HG02642 (cell line): ENCODE data around the gene QSOX2.

ENCODE experiments used
- ATAC-seq: cut with Tn5 transposase; IDR thresholded peaks from one replicate; pipeline ENCODE4 v1.9.1; 2021; ENCODE audit warnings: mild to moderate bottlenecking; ENCODE audit not compliant: unreplicated experiment, poor library complexity

The QSOX2 gene

DNA sequence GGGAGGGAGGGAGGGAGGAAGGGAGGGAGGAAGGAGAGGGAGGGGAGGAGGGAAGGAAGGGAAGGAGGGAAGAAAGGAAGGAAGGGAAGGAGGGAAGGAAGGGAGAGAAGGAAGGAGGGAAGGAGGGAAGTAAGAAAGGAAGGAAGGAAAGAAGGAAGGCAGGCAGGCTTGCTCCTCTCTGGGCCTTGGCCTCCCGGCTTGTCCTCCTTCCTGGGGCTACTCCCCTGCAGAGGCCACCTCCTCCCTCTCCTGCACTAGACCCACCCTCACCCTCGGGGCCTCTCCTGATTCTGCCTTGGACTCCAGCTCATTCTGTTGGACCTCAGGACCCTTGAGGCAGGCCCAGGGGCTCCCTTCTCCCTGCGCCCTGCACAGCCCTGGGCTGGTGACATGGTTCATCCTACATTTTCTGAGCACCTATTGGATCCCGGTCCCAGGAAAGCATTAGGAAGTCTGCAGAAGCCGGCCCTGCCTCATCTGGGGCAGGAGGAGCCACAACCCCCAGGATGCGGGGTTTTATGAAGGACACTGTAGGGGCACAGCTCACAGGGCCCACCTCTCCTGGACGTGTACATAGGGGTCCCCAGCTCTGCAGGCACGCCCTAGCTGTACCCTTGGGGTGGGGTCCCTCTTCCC is 63.7 kb downstream of the QSOX2 start:
- ATAC-seq, result no peak

DNA sequence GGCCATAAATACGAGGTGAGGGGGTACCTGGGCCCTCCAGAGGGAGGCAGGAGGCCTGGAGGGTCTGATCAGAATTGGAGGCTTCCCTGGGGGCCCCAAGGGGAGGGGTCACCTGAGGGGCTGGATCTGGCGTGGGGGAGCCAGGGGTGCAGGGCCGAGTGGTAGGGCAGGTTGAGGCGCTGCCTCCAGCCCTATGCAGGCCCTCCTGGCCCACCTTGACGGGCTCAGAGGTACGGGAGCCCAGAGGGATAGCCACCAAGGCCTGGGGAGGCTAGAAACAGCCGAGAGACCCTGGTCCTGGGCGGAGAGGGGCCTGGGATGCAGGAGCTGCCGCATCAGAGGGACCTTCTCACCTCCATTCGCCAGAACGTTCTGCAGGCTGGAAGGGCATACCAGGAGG is 65.0 kb downstream of the QSOX2 start:
- ATAC-seq, result no peak

DNA sequence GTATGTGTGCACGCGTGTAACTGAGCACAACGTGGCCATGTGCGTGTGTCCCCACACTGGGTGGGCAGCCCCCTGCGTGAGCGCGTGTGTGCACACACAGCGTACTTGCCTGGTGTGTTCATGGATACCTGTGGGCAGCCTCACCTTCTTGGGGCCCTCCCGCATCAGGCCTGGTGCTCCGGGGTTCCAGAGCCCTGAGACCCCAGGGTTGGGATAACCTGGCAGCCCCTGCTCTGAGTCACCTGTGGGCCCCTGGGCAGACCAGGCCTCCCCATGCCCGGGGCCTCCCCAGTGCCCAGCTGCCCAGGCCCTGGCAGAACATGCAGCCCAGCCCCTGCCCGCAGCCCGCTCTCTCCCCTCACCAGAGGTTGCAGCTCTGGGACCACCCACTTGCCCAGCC is 65.9 kb downstream of the QSOX2 start:
- ATAC-seq, result no peak

DNA sequence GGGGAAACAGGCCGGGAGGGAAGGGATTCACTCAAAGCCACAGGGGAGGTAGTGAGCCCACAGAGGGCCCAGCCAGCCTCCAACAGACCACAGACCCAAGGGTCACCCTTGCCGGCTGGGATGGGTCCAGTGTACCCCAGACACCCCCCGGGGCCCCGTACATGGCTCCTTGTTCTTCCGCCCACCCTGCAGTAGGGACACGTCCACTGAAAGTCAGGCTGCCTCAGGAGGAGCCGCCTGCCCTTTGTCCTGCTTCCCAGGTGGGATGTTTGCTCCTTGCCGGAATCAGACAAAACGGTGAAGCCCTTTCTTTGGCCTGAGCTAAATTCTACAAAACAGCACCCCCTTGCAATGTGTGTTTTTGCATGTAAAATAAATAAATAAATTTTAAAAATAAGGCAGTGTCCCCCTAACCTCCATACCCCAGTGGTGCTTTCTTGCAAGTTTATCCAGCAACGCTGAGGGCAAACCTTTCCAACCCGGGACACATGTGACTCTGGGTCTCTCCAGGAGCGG is 66.5 kb downstream of the QSOX2 start:
- ATAC-seq, result no peak

DNA sequence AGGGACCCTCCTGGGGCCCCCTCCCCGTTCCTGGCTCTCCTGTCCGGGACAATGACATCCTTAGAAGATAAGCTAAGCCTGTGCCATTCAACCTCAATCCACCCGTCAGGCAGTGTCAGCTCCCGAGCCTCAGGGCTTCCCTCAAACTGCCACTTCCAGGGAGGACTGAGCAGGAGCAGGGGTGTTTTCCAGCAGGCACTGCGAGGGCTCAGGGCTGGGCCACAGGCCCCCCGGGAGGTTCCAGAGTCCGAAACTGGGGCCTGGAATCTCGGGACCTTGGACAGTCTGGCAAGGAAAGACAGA is 66.9 kb downstream of the QSOX2 start:
- no peak for ATAC-seq

DNA sequence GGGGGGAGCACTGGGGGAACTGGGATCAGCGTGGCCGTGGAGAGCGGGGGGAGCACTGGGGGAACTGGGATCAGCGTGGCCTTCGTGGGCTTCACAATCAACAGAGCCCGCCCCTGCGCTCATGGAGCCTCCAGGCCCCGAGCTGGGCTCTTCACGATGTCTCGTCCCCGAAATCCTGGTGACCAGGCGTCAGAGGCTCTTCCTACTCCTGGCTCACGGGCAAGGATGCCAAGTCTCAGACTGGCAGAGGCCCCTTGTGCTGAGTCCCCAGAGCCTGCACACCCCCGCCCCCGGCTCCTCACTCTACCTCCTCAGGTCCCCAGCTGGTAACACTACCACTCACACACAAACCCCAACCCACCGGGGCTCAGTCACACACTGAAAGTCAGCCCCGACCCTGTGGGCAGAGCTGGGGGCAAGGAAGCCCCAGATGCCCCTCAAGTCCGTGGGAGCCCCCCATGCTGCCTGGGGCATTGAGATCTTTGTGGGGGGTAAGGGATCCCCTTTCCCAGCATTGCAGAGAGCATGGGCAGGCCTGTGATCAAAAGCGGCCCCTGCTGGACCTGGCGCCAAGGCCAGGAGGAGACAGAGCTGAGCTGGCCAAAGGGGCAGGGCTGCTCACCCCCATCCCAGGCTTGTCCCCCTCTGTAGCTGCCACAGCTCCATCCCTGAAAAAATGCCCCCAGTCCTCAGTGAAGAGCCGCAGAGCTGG is 67.4 kb downstream of the QSOX2 start:
- ATAC-seq, result no peak

DNA sequence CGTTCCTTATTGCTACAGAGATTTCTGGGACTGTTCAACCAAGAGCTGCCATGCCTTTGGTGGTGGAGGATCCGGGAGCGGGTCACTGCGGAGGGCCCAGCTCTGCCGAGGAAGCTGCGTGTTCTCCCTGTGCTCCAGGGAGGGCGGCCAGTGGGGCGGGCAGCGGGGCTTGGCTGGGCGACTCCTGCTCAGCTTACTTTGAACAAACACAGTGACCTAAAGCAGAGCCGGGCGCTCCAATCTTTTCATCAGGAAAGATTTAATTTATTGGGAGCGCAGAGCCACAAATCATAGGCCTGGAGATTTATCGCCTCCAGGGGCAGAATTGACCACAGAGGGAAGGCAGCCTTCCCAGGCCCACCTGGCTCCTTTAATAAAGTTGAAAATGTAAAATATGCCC is 68.4 kb downstream of the QSOX2 start:
- ATAC-seq, result no peak

DNA sequence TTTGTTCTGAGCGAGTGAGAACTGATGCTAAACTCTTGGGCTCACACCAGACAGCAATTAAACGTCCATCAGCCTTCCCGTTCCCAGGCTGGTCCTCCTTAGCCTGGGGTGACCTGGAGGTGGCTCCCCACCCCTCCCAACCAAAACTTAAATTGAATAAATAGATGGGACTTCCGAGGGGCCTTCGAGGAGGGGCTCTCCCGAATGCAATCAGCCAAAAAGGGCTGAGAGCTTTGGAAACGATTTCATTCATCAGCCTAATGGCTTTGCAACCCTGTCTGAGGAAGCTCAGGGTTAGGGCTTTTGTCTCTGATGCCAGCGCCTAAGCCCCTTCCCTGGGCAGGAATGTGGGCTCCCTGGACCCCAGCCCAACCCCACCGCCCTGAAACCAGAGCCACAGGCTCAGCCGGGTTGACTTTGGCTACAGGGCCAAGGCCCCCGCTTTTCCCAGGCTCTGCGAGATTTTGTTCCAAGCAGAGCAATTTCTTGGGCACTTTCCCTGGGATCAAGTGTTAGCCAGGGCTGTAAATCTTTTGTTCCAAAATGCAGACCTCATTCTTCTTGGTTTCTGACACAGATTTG is 69.9 kb downstream of the QSOX2 start:
- no peak for ATAC-seq

DNA sequence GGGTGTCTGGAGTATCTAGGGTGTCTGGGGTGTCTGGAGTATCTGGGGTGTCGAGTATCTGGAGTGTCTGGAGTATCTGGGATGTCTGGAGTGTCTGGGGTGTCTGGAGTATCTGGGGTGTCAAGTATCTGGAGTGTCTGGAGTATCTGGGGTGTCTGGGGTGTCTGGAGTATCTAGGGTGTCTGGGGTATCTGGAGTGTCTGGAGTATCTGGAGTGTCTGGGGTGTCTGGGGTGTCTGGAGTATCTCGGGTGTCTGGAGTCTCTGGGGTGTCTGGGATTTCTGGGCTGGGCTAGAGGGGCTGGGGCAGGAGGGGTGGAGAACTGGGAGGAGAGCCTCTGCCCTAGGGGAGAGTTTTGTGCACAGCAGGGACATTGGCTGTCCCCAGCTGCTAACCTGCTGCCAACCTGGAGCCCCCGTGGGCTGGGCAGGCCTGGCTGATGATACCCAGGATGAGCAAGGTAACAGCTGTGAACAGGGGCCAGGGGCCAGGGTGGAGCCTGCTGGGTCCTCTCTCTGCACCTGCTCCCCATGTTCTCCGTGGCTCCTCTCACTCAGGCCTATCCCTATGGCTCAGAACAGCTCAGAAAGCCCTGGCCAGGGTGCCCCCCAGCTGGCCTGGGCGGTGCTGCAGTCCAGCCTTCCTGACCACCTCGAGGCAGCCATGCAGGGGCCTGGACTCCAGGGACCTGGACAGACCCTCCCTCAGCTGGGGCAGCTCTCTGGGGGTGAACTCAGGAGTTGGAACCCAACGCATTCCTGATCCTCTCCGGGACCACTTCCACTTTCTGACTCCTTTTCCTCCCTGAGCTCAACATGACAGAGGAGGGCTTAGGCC is 70.6 kb downstream of the QSOX2 start:
- ATAC-seq, result no peak

DNA sequence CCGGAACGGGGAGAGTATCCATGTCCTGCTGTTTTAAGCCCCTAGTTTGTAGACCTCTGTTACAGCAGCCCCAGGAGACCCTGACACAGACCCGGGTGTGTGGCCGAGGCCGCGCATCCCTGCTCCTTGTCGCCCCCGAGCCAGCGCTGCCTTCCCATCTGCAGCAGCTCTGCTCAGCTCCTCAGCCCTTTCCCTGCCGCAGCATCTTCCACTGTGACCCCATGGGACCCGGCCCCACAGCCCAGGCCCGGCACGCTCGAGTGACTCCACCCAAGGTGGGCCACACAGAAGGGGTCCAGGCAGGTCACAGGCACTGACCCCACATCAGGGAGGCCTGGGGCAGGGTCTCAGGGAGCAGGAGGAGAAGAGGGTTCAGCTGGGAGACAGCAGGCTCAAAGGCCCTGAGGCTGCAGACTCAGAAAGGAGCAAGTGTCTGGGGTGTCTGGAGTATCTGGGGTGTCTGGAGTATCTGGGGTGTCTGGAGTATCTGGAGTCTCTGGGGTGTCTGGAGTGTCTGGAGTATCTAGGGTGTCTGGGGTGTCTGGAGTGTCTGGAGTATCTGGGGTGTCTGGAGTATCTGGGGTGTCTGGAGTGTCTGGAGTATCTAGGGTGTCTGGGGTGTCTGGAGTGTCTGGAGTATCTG is 71.8 kb downstream of the QSOX2 start:
- ATAC-seq, result no peak

DNA sequence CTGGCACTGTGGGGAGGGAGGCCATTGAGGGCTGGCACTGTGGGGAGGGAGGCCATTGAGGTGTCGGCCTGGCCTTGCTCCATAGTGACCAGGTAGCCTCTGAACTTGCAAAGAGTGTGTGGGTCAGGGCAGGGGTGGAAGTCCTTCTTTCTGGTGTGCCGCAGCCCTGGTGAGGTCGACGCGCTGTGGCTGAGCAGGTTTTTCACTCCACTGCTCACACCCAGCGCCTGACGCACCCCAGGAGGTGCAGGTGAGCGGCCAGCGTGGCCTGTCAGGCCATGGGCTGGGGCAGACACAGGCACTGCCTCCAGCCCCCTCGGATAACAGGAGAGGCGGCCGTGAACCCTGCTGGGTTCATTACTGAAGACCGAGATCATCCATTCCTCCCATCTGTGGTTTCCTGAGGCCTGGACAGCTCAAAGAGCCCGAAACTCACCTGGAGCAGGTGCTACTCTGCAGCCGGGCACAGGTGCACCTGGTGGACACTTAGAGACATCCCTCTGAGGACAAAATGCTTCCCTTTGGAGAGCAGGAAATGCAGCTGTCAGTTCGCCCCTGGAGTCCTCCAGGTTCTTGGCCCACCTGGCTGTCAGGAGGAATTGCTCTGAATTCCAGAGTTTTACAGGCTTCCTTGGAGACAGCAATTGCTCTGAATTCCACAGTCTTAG is 73.1 kb downstream of the QSOX2 start:
- ATAC-seq, result no peak

DNA sequence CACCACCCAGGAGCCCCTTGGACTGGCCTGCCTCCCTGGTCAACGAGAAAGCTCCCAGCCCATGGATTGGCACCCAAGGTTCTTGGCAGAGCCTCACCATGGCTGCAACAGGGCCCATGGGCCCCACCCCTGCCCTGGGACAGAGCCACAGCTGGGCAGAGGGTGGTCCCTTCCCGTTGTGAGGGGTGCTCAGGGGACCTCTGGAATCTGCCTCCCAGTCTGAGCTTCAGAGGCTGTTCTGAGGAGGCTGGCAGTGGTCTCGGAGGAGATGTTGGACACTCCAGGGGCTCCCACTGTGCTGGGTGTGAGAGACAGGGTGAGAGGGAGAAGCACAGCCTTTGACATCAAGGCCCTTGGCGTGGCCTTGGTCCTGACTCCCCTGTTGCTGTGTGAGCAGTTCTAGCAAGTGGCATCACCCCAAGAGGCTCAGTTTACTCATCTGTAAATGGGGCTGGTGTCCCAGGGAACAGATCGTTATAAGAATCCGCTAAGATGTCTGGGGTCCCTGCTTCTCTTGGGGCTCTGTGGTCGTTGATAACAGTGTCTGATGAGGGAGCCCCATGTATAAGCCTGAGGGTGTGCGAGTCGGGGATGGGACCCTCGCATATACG is 73.7 kb downstream of the QSOX2 start:
- no peak for ATAC-seq

DNA sequence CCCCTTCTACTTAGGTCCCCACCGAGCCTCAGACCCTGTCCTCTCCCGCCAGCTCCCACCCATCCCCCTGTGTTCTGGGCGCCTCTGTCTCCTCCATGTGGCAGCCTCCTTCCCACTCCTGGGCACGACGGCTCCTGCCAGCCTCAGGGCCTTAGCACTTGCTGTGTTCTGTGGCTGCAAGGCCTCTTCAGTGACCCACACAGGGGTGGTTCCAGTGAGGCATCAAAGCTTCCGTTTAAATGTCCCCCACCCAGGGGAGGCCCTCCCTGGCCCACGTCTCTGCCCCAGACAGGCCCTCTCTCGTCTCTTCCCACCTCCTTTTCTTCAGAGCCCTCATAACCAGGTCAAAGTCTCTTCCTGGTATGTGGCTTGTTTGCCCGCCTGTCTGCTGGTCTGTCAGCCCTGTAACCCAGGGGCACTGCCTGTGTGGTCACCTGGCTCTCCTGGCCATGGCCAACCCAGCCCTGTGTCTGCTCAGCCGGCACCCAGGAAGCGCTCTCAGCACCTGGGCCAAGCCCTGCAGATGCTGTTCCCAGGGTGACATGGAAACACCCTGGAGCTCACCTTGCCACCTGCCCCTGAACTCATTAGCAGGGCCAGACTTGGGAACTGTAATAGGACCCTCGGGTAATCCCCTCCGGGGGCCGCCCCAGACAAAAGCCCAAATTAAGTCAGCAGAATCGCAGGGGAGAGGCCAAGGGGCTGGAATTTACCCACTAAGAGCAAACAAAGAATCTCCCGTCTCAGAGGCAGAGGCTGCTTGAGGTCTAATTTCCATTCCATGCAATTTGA is 74.4 kb downstream of the QSOX2 start:
- no peak for ATAC-seq

DNA sequence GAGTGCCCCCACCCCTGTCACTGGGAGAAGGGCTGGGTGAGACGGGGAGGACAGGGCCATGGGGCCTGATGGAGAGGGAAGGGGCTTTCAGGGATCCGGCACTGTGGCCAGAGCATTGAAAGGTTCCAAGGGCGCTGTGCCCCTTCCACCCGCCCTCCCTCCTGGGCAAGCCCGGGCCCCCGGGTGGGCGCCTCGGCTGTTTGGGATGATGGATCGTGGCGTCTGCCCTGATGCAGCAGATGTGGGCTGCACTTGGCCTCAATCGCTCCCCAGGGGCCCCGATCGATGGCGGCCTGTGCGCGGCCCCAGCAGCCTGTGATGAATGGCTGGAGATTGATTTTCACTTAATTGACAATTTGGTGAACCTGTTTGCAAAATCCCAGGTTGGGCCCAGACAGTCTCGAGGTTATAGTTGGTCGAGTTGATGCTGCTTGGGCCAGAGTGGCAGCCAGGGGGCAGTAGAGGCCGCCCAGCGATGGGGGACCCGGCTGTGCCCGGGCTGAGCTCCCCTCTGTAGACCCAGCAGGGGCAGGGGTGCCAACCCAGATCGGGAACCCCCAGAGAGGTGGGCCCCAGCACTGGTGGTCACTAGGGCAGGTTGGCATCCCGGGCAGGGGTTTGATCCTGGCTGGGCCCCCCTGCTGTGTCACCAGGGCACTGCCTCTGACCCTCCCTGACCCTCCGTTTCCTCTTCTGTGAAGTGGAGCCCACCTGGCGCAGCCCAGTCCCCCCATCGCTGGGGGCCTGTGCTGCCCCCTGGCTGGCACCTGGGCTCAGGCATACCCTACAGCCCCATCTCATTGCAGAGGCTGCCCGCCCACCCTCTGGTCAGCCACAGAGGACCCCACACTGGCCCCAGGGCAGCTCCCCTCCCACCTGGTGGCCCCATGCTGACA is 75.4 kb downstream of the QSOX2 start:
- ATAC-seq, result no peak

DNA sequence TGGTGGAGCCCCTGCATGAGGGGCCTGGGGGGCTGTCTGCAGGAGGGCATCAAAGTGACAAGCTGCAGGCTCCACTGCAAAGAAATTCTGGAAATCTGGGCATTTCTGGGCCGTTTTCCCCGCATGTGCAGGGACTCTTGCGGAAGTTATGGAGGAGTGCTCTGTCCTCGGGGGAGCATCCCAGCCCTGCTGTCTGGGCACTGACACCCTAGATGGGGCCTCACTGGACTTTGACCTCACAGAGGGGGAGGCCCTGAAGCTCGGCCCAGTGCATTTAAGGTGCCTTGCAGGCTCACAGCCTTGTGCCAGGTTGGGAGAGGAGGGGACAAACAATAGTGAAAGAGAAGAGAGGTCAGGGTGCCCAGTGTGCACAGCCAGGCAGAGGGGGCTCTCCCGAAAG is 76.1 kb downstream of the QSOX2 start:
- ATAC-seq, result no peak

DNA sequence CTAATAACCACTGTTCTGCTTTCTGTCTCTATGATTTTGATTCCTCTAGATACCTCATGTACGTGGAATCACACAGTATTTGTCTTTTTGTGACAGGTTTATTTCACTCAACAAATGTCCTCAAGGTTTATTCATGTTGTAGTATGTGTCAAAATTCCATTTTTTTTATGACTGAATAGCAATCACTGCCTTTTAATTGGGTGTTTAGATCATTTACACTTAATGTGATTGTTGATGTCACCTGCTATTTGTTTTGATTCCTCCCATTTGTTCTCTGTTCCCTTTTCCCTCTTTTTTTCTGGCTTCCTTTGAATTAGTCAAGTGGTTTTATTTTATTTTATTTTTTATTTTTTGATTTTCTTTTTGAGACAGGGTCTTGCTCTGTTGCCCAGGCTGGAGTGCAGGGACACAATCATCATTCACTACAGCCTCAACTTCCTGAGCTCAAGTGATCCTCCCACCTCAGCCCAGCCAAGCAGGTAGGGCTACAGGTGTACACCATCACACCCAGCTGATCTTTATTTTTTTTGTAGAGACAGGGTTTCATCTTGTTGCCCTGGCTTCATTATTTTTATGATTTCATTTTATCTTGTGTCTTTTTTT is 82.3 kb downstream of the QSOX2 start:
- no peak for ATAC-seq

DNA sequence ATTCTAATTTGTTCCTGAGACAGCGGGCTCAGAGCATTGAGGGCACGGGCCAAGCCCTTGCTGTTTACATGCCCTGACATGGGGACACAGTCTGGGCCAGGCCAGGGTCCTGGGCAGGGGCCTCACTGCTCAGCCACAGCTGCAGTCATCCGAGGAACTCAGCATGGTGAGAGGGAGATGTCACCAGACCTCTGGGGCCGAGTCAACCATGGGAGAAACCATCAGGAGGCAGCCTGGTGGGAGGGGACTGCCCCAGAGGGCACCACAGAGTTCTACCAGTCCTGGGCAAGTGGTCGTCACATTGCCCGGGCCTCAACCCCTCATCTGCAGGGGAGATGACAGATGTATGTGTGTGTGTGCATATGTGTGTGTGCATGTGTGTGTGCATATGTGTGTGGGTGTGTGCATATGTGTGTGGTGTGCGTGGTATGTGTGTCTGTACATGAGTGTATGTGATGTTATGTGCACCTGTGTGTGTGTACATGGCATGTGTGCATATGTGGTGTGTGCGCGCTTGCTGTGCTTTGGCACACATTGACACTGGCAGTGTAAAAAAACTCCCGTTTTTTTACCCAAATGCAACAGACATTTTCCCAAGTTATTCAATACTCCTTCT is 84.5 kb downstream of the QSOX2 start:
- no peak for ATAC-seq
